HEK293 (cell line): ENCODE results near the gene BAD.

ENCODE experiments used
- CTCF ChIA-PET: fragments of 350-600 bp; formaldehyde crosslinking; extraction: SDS; loops from one replicate; lab custom pipeline; 2021; ENCODE audit warnings: antibody characterized with exemption; lab: Yijun Ruan, JAX
- POLR2A ChIA-PET: fragments of 300-600 bp; formaldehyde crosslinking; extraction: SDS; loops from one replicate; lab custom pipeline; 2020; ENCODE audit warnings: antibody characterized with exemption, inconsistent platforms; lab: Yijun Ruan, JAX
- H3K27ac ChIP-seq: fragments of 200-500 bp; sonication (Bioruptor generic); 2 replicates; pipeline ENCODE4 v1.5.1; 2014; ENCODE audit warnings: low read depth, low read length, control low read depth, inconsistent platforms; ENCODE audit errors: extremely low read depth
- H3K36me3 ChIP-seq, 2 experiments: fragments of 200-500 bp in 1 of 2; sonication (Bioruptor generic) in 1 of 2; 1 replicate in 1 of 2; 2 replicates in 1 of 2; pipeline ENCODE4 v1.5.1; 2014 to 2017; ENCODE audit warnings: inconsistent platforms in 2 of 2, low read length in 2 of 2; ENCODE audit not compliant: control insufficient read depth in 2 of 2, insufficient read depth in 1 of 2
- H3K4me1 ChIP-seq: fragments of 200-500 bp; sonication (Bioruptor generic); 2 replicates; pipeline ENCODE4 v1.5.1; 2014; ENCODE audit warnings: mild to moderate bottlenecking, low read length, inconsistent platforms; ENCODE audit not compliant: control insufficient read depth, insufficient read depth
- H3K4me3 ChIP-seq: 2 replicates; pipeline ENCODE4 v1.5.1; 2011; ENCODE audit warnings: low read depth, mild to moderate bottlenecking, control low read depth, low read length, moderate library complexity
- H3K9me3 ChIP-seq: fragments of 200-500 bp; sonication (Bioruptor generic); 2 replicates; pipeline ENCODE4 v1.5.1; 2014; ENCODE audit warnings: low read depth, low read length, inconsistent platforms; ENCODE audit not compliant: control insufficient read depth, insufficient read depth
- CTCF ChIP-seq: fragments of 450-650 bp; formaldehyde crosslinking; IDR thresholded peaks from 2 replicates; pipeline ENCODE4 v1.5.1; 2016; ENCODE audit warnings: missing biosample characterization, missing genetic modification characterization
- GLIS1 ChIP-seq: fragments of 450-650 bp; formaldehyde crosslinking; IDR thresholded peaks from 2 replicates; pipeline ENCODE4 v1.5.1; 2016; ENCODE audit warnings: missing biosample characterization, missing genetic modification characterization
- GLIS2 ChIP-seq: fragments of 450-650 bp; formaldehyde crosslinking; IDR thresholded peaks from 2 replicates; pipeline ENCODE4 v1.5.1; 2016; ENCODE audit warnings: missing biosample characterization, missing genetic modification characterization
- KLF1 ChIP-seq: fragments of 450-650 bp; formaldehyde crosslinking; IDR thresholded peaks from 2 replicates; pipeline ENCODE4 v1.5.1; 2016; ENCODE audit warnings: missing biosample characterization, missing genetic modification characterization
- KLF10 ChIP-seq: fragments of 450-650 bp; IDR thresholded peaks from 2 replicates; pipeline ENCODE4 v1.5.1; 2018; ENCODE audit warnings: missing biosample characterization, mild to moderate bottlenecking, missing genetic modification characterization
- KLF9 ChIP-seq: fragments of 450-650 bp; formaldehyde crosslinking; IDR thresholded peaks from 2 replicates; pipeline ENCODE4 v1.5.1; 2016; ENCODE audit warnings: missing biosample characterization, missing genetic modification characterization, low read depth
- PATZ1 ChIP-seq: fragments of 450-650 bp; formaldehyde crosslinking; IDR thresholded peaks from 2 replicates; pipeline ENCODE4 v1.5.1; 2016; ENCODE audit warnings: missing biosample characterization, missing genetic modification characterization
- SCRT1 ChIP-seq: fragments of 450-650 bp; formaldehyde crosslinking; IDR thresholded peaks from 2 replicates; pipeline ENCODE4 v1.5.1; 2016; ENCODE audit warnings: missing biosample characterization, missing genetic modification characterization, borderline replicate concordance
- SCRT2 ChIP-seq: fragments of 450-650 bp; formaldehyde crosslinking; IDR thresholded peaks from 2 replicates; pipeline ENCODE4 v1.5.1; 2016; ENCODE audit warnings: missing biosample characterization, missing genetic modification characterization
- SP2 ChIP-seq: fragments of 450-650 bp; formaldehyde crosslinking; IDR thresholded peaks from 2 replicates; pipeline ENCODE4 v1.5.1; 2016; ENCODE audit warnings: missing biosample characterization, missing genetic modification characterization
- SP3 ChIP-seq: fragments of 450-650 bp; formaldehyde crosslinking; IDR thresholded peaks from 2 replicates; pipeline ENCODE4 v1.5.1; 2016; ENCODE audit warnings: missing biosample characterization, missing genetic modification characterization
- ZBTB26 ChIP-seq: fragments of 450-650 bp; formaldehyde crosslinking; optimal IDR thresholded peaks from 2 replicates; pipeline ENCODE3; 2016; ENCODE audit warnings: missing biosample characterization, mild to moderate bottlenecking, missing genetic modification characterization
- ZBTB8A ChIP-seq: fragments of 450-650 bp; formaldehyde crosslinking; IDR thresholded peaks from 2 replicates; pipeline ENCODE4 v1.5.1; 2016; ENCODE audit warnings: missing biosample characterization, missing genetic modification characterization
- ZFHX2 ChIP-seq: fragments of 450-650 bp; formaldehyde crosslinking; conservative IDR thresholded peaks from 2 replicates; pipeline ENCODE4 v1.5.1; 2016; ENCODE audit warnings: missing biosample characterization, missing genetic modification characterization
- ZIC2 ChIP-seq: fragments of 450-650 bp; formaldehyde crosslinking; IDR thresholded peaks from 2 replicates; pipeline ENCODE4 v1.5.1; 2016; ENCODE audit warnings: missing biosample characterization, missing genetic modification characterization
- ZNF239 ChIP-seq: fragments of 450-650 bp; formaldehyde crosslinking; IDR thresholded peaks from 2 replicates; pipeline ENCODE4 v1.5.1; 2016; ENCODE audit warnings: missing biosample characterization, missing genetic modification characterization
- ZNF335 ChIP-seq: fragments of 450-650 bp; formaldehyde crosslinking; conservative IDR thresholded peaks from 2 replicates; pipeline ENCODE4 v1.5.1; 2016; ENCODE audit warnings: missing biosample characterization, missing genetic modification characterization
- ZNF513 ChIP-seq: fragments of 450-650 bp; IDR thresholded peaks from 2 replicates; pipeline ENCODE4 v1.5.1; 2018; ENCODE audit warnings: missing biosample characterization, missing genetic modification characterization
- ZNF830 ChIP-seq: fragments of 450-650 bp; IDR thresholded peaks from 2 replicates; pipeline ENCODE4 v1.5.0; 2018; ENCODE audit warnings: missing biosample characterization, missing genetic modification characterization, low read depth, mild to moderate bottlenecking, moderate library complexity
- ZSCAN16 ChIP-seq: fragments of 450-650 bp; formaldehyde crosslinking; IDR thresholded peaks from 2 replicates; pipeline ENCODE4 v1.5.1; 2016; ENCODE audit warnings: missing biosample characterization, missing genetic modification characterization
- ZSCAN30 ChIP-seq: fragments of 450-650 bp; IDR thresholded peaks from 2 replicates; pipeline ENCODE4 v1.5.1; 2018; ENCODE audit warnings: missing biosample characterization, mild to moderate bottlenecking, missing genetic modification characterization, moderate library complexity

BAD gene

GRCh38 chr11:64234647-64235379 is 49.7 kb downstream of the BAD start:
- TF ChIP-seq ZBTB26 (tag by site-specific recombination) (peak; percentile 59), ZSCAN16 (no peak), ZNF335 (tag by site-specific recombination) (peak; percentile 57), ZNF513 (tag by site-specific recombination) (no peak), ZBTB8A (peak; percentile 90), GLIS2 (peak; percentile 68), PATZ1 (tag by site-specific recombination) (0 out of 2 replicates have a peak, but pooled peaks have one; percentile 24), GLIS1 (tag by site-specific recombination) (peak; percentile 21; the same call in 1 of the 2 replicates), KLF10 (tag by site-specific recombination) (peak; percentile 73; the same call in 1 of the 2 replicates), KLF9 (peak; percentile 45), SCRT2 (tag by site-specific recombination) (peak; percentile 93), ZSCAN30 (tag by site-specific recombination) (0 out of 2 replicates have a peak, but pooled peaks have one; percentile 49), ZNF239 (no peak), ZFHX2 (peak; percentile 60), SCRT1 (peak; percentile 72; the same call in 1 of the 2 replicates), SP2 (tag by site-specific recombination) (0 out of 2 replicates have a peak, but pooled peaks have one; percentile 17), ZIC2 (tag by site-specific recombination) (peak; percentile 78), CTCF (tag by site-specific recombination) (no peak), ZNF830 (no peak), SP3 (tag by site-specific recombination) (peak; percentile 60), KLF1 (tag by site-specific recombination) (peak; percentile 84)
- POLR2A ChIA-PET: interaction anchor here (1.1 to 3.5 kb wide), 2 partner anchors 11 to 50 kb away, joined by 3 to 8 read pairs; partner anchors contain the start of gene STIP1
- peaks cover 0 to 31% of the 10 kb centered on the region in 2 experiments; a peak in 1 of 3 replicates for H3K36me3 ChIP-seq
- peak overlapping the region; percentile 43 for H3K4me3 ChIP-seq
- CTCF ChIA-PET: no interaction called here
- no peaks in the 10 kb centered on the region for H3K4me1 ChIP-seq
- H3K9me3 ChIP-seq: no peaks in the 10 kb centered on the region
- peak overlapping the region; percentile 68; the same call in 1 of the 2 replicates for H3K27ac ChIP-seq
